K562 (cell line): ENCODE measurements around the gene PPEF2. TPM values are rescaled to one million over a fixed set of nuclear protein-coding genes. Genes with fewer than 3 reads are reported as not detected.
A peak's percentile ranks its signal among the peaks of the same experiment; 100 is the strongest.

Experiments
- ATAC-seq: fragments of 200-7000 bp; cut with Tn5 transposase; 3 replicates; pipeline ENCODE4 v1.9.1; 2020; ENCODE audit warnings: moderate library complexity
- BruUV-seq: library from RNA; stranded (reverse); fragments of 400-500 nt; replicated peaks from 2 replicates; lab custom pipeline; 2021; lab: Mats Ljungman, UMichigan
- CTCF ChIA-PET: fragments of 300-600 bp; formaldehyde crosslinking; extraction: SDS; loops from one replicate; lab custom pipeline; 2021; ENCODE audit warnings: low intra/inter-chr PET ratio; lab: Yijun Ruan, JAX
- POLR2A ChIA-PET: fragments of 300-600, 350-650 bp; sonication (Branson Sonifier 250); formaldehyde crosslinking; extraction: SDS; loops from one replicate; lab custom pipeline; 2021; ENCODE audit warnings: antibody characterized with exemption, inconsistent platforms; lab: Yijun Ruan, JAX
- DNase-seq, 4 experiments: peaks; one replicate each; pipeline versions ENCODE4 v3.0.0 to v3.0.0-alpha.2; 2011 to 2018; ENCODE audit warnings: low spot score in 3 of 4, mixed read lengths in 3 of 4; ENCODE audit errors: extremely low read depth in 1 of 4
- FAIRE-seq: peaks from 2 replicates; lab custom pipeline; 2011; peaks lifted over from hg19 to GRCh38; lab: Jason Lieb, UNC
- H2AFZ ChIP-seq: 2 replicates; pipeline ENCODE4 v1.6.0; 2011; ENCODE audit warnings: low read depth, low read length, control low read depth, inconsistent platforms
- H3K27ac ChIP-seq: fragments of 200-600 bp; 3 replicates; pipeline ENCODE4 v1.8.0; 2011; ENCODE audit warnings: low read depth, mild to moderate bottlenecking, control low read depth, inconsistent platforms, low read length, moderate library complexity, mixed read lengths; ENCODE audit errors: extremely low read depth
- H3K27me3 ChIP-seq, 2 experiments: fragments of 300-600 bp in 1 of 2; 2 replicates in 1 of 2; 3 replicates in 1 of 2; pipeline versions ENCODE4 v1.6.0 to v1.8.0; 2011; ENCODE audit warnings: inconsistent platforms in 2 of 2, low read length in 2 of 2, mild to moderate bottlenecking in 1 of 2, mixed read lengths in 1 of 2, moderate library complexity in 1 of 2; ENCODE audit not compliant: control insufficient read depth in 2 of 2, insufficient read depth in 2 of 2
- H3K36me3 ChIP-seq: fragments of 300-600 bp; 3 replicates; pipeline ENCODE4 v1.8.0; 2011; ENCODE audit warnings: mild to moderate bottlenecking, low read length, inconsistent platforms; ENCODE audit not compliant: control insufficient read depth, insufficient read depth
- H3K4me1 ChIP-seq, 2 experiments: fragments of 200-600 bp in 1 of 2; replicated peaks in 1 of 2; 2 replicates in 1 of 2; 3 replicates in 1 of 2; pipeline versions ENCODE4 v1.5.1 to v1.8.0; 2011; ENCODE audit warnings: inconsistent platforms in 2 of 2, low read length in 2 of 2, mild to moderate bottlenecking in 1 of 2, mixed read lengths in 1 of 2, moderate library complexity in 1 of 2; ENCODE audit not compliant: control insufficient read depth in 2 of 2, insufficient read depth in 2 of 2
- H3K4me2 ChIP-seq: 2 replicates; pipeline ENCODE4 v1.6.1; 2011; ENCODE audit warnings: low read length, control low read depth, inconsistent platforms, mixed read lengths; ENCODE audit not compliant: insufficient read depth
- H3K4me3 ChIP-seq: fragments of 200-600 bp; sonication (generic), shearing (Covaris generic); 2 replicates; pipeline ENCODE4 v1.5.1; 2016; ENCODE audit warnings: control low read depth, inconsistent platforms
- H3K79me2 ChIP-seq: fragments of 200-600 bp; 3 replicates; pipeline ENCODE4 v1.8.0; 2011; ENCODE audit warnings: low read length, inconsistent platforms; ENCODE audit not compliant: control insufficient read depth, insufficient read depth
- H3K9ac ChIP-seq, 2 experiments: 2 replicates each; pipeline versions ENCODE4 v1.6.0 to v1.6.1; 2011; ENCODE audit warnings: low read depth in 2 of 2, low read length in 2 of 2, control low read depth in 1 of 2, inconsistent platforms in 1 of 2, mild to moderate bottlenecking in 1 of 2, mixed read lengths in 1 of 2; ENCODE audit not compliant: insufficient read depth in 1 of 2
- H3K9me1 ChIP-seq: one replicate; pipeline ENCODE4 v1.6.0; 2011; ENCODE audit warnings: inconsistent platforms, mild to moderate bottlenecking, low read length, moderate library complexity; ENCODE audit not compliant: control insufficient read depth, insufficient read depth
- H3K9me3 ChIP-seq: replicated peaks from 2 replicates; pipeline ENCODE4 v1.5.1; 2011; ENCODE audit warnings: low read depth, low read length, inconsistent platforms; ENCODE audit not compliant: control insufficient read depth, insufficient read depth
- H4K20me1 ChIP-seq: replicated peaks from 2 replicates; pipeline ENCODE4 v1.6.1; 2011; ENCODE audit warnings: low read length, inconsistent platforms, mixed read lengths; ENCODE audit not compliant: control insufficient read depth, insufficient read depth
- BRD9 ChIP-seq: fragments of 450-650 bp; IDR thresholded peaks from 2 replicates; pipeline ENCODE4 v1.6.1; 2018; ENCODE audit warnings: low read depth; ENCODE audit not compliant: partially characterized antibody
- MEF2D ChIP-seq: conservative IDR thresholded peaks from 2 replicates; pipeline ENCODE4 v1.6.1; 2016; ENCODE audit warnings: low read depth, missing genetic modification characterization, missing compliant biosample characterization
- PHF21A ChIP-seq: fragments of 450-650 bp; IDR thresholded peaks from 2 replicates; pipeline ENCODE4 v1.6.1; 2017; ENCODE audit warnings: low read depth, borderline replicate concordance
- PML ChIP-seq: IDR thresholded peaks from 2 replicates; pipeline ENCODE4 v1.6.1; 2012; ENCODE audit warnings: low read length, inconsistent platforms
- U2AF2 ChIP-seq: fragments of 200-400 bp; formaldehyde crosslinking; optimal IDR thresholded peaks from 2 replicates; pipeline ENCODE3; 2017; ENCODE audit warnings: low read depth, mild to moderate bottlenecking, low read length
- XRCC4 ChIP-seq: IDR thresholded peaks from one replicate; pipeline ENCODE4 v1.6.1; 2011; ENCODE audit not compliant: insufficient read depth, insufficient read length; ENCODE audit errors: extremely low read depth
- ZEB2 ChIP-seq: fragments of 450-650 bp; IDR thresholded peaks from 2 replicates; pipeline ENCODE4 v1.6.1; 2016
- ZFP36 ChIP-seq: fragments of 150-350 bp; IDR thresholded peaks from 2 replicates; pipeline ENCODE4 v1.6.1; 2018; ENCODE audit warnings: low read length, low read depth; ENCODE audit not compliant: partially characterized antibody
- ZNF408 ChIP-seq: fragments of 250-450 bp; sonication (Bioruptor Pico); IDR thresholded peaks from 2 replicates; pipeline ENCODE4 v1.4.0; 2020; ENCODE audit warnings: low read depth, mild to moderate bottlenecking, moderate library complexity
- ZNF586 ChIP-seq: fragments of 450-650 bp; formaldehyde crosslinking; conservative IDR thresholded peaks from 2 replicates; pipeline ENCODE4 v1.4.0; 2020; ENCODE audit warnings: mild to moderate bottlenecking, moderate library complexity
- ZNF589 ChIP-seq: fragments of 200-800 bp; sonication (Bioruptor generic); IDR thresholded peaks from 2 replicates; pipeline ENCODE4 v1.6.1; 2016; ENCODE audit warnings: low read depth, missing genetic modification characterization, missing compliant biosample characterization
- WGBS: fragments of 100-300 bp; shearing (Covaris generic); methylation state at CpG from one replicate; pipeline ENCODE4 v1.1.6; 2016; ENCODE audit warnings: low coverage, mixed read lengths; ENCODE audit not compliant: insufficient coverage; ENCODE audit errors: missing lambda C conversion rate; 5-methylcytosine and 5-hydroxymethylcytosine counted together
- in situ Hi-C: fragments of 300-500 bp; cut with MboI; formaldehyde crosslinking; loops from 4 replicates; pipeline ENCODE4 v1.15.0; 2018; ENCODE audit warnings: inconsistent platforms, mixed read lengths
- intact Hi-C: fragments of 100-400 bp; cut with micrococcal nuclease; formaldehyde crosslinking; loops from 2 replicates; pipeline ENCODE4 v1.14.2; 2022
- polyA plus RNA-seq, 8 experiments: library from polyadenylated mRNA; depleted of rRNA in 4 of 8; stranded (reverse) in 5 of 8; unstranded in 3 of 8; fragments of >200 nt; fragmentation: Nextera tagmentation in 2 of 8; fragmentation: Illumina TruSeq in 1 of 8; extraction: Ambion mirVana in 2 of 8; extraction: Trizol in 1 of 8; gene quantifications; 2 replicates each; pipeline versions ENCODE4 v1.2.1 to v1.2.3, GENCODE V29; 2011 to 2014; ENCODE audit warnings: inconsistent platforms in 1 of 8, missing spikeins in 1 of 8
- total RNA-seq, 7 experiments: library from RNA; depleted of rRNA in 6 of 7; stranded (reverse); fragments of >200 nt in 6 of 7; fragmentation: Illumina TruSeq in 2 of 7; extraction: Trizol in 2 of 7; gene quantifications; 2 replicates each; pipeline versions ENCODE4 v1.2.1 to v1.2.3, GENCODE V29; 2011 to 2021; ENCODE audit warnings: low replicate concordance in 1 of 7
- TF ChIP-seq, protein P1 (sequence below): sonication (generic); formaldehyde crosslinking; IDR thresholded peaks from 2 replicates; pipeline ENCODE4 v1.8.0; 2022; ENCODE audit warnings: mild to moderate bottlenecking, missing genetic modification reagents
- TF ChIP-seq, protein P2 (sequence below): fragments of 450-650 bp; IDR thresholded peaks from 2 replicates; pipeline ENCODE4 v1.6.1; 2017; ENCODE audit warnings: mild to moderate bottlenecking, moderate library complexity

PPEF2 gene
- total and polyA plus RNA-seq, 9 of the 15 experiments (the other 6 are each of a cell fraction or from before 2014, with no cell fraction given), result not detected

DNA sequence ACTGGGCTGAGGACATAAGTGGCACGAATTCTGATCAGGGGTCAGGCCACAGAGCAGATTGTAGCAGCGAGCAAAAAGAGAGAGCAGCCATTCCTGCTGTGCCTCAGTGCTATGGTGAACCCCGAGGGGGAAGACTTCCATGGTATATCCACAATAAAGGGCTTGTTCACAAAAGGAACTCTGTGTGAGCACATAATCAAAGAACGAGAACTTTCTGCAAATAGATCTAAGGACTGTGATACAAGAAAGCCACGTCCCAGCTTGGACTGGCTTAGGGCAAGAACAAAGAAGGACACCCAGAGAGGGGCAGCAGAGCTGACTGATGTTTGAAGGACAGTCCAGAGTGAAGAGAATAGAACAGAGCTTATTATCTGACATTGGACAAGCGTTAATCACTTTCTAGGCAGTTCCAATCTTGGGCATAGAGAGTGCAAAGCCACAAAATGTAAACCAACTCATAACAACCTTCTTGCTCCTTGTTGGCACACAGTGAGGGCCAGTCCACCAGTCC lies 24.0 kb downstream of the PPEF2 start:
- Histone ChIP-seq H3K9me3 (no peaks in the 10 kb centered on the region), H3K36me3 (no peaks in the 10 kb centered on the region), H2AFZ (no peak overlapping the region), H3K27ac (no peak overlapping the region), H3K4me3 (no peak overlapping the region), H3K9ac (no peak overlapping the region), H4K20me1 (no peaks in the 10 kb centered on the region), H3K27me3 (peaks cover 26 to 28% of the 10 kb centered on the region in 2 experiments), H3K79me2 (no peaks in the 10 kb centered on the region), H3K4me1 (no peaks in the 10 kb centered on the region), H3K9me1 (no peaks in the 10 kb centered on the region), H3K4me2 (no peak overlapping the region)
- BruUV-seq, result no TSS peak
- FAIRE-seq, result no peak
- intact Hi-C loops, result no loop called here
- ChIA-PET CTCF (no interaction called here), POLR2A (no interaction called here)
- in situ Hi-C loops, result no loop called here
- DNase-seq, result no peak
- no peak for TF ChIP-seq BRD9
- 0% methylated on average over 6 of the region's 6 CpGs for WGBS
- ATAC-seq, result peak; percentile 35; the same call in 2 of the 3 replicates

DNA sequence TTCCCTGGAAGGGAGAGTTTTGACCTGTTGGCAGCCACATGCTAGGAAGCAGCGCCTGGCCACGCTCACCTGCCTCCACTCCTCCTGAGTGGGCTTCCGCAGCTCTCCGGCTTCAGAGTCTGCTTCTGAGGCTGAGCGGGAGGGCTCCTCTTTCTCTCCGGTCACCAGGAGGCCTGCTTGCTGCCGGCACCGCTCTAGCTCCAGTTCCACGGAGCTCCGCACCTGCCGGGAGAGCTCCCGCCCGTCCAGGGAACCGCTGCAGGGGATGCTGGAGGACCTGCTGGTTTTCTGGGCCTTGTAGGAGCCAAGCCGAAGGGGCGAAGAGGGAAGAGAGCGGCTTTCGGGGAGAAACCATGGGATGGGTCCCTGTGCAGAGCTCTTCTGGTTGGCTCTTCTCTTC lies 26.0 kb downstream of the PPEF2 start:
- H3K4me2 ChIP-seq, result no peak overlapping the region
- ATAC-seq (peak; percentile 49), DNase-seq (no peak), FAIRE-seq (no peak)
- H3K4me3 ChIP-seq, result no peak overlapping the region
- no peak overlapping the region for H3K27ac ChIP-seq
- H2AFZ ChIP-seq, result no peak overlapping the region
- no peaks in the 10 kb centered on the region for H3K36me3 ChIP-seq
- no TSS peak for BruUV-seq
- H3K27me3 ChIP-seq, result peaks cover 27 to 33% of the 10 kb centered on the region in 2 experiments
- H3K9me1 ChIP-seq, result no peaks in the 10 kb centered on the region
- no peaks in the 10 kb centered on the region for H3K4me1 ChIP-seq
- no peaks in the 10 kb centered on the region for H4K20me1 ChIP-seq
- intact Hi-C loops, result no loop called here
- H3K79me2 ChIP-seq, result no peaks in the 10 kb centered on the region
- no peak overlapping the region for H3K9ac ChIP-seq
- ChIA-PET CTCF (no interaction called here), POLR2A (no interaction called here)
- in situ Hi-C loops, result no loop called here
- WGBS, result 4% methylated on average over 17 of the region's 18 CpGs
- H3K9me3 ChIP-seq, result no peaks in the 10 kb centered on the region
- no peak for TF ChIP-seq XRCC4
- TF ChIP-seq ZEB2, result no peak
- TF ChIP-seq, protein P1, sequence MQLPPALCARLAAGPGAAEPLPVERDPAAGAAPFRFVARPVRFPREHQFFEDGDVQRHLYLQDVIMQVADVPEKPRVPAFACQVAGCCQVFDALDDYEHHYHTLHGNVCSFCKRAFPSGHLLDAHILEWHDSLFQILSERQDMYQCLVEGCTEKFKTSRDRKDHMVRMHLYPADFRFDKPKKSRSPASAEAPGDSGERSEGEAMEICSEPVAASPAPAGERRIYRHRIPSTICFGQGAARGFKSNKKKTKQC (CRISPR knock-in tag), result no peak
- TF ChIP-seq ZFP36, result no peak
- TF ChIP-seq, protein P2, sequence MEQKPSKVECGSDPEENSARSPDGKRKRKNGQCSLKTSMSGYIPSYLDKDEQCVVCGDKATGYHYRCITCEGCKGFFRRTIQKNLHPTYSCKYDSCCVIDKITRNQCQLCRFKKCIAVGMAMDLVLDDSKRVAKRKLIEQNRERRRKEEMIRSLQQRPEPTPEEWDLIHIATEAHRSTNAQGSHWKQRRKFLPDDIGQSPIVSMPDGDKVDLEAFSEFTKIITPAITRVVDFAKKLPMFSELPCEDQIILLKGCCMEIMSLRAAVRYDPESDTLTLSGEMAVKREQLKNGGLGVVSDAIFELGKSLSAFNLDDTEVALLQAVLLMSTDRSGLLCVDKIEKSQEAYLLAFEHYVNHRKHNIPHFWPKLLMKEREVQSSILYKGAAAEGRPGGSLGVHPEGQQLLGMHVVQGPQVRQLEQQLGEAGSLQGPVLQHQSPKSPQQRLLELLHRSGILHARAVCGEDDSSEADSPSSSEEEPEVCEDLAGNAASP, result no peak
- TF ChIP-seq PML, result no peak
- no peak for TF ChIP-seq ZNF408 (CRISPR knock-in tag)
- TF ChIP-seq MEF2D (tag), result no peak
- no peak for TF ChIP-seq ZNF586
- TF ChIP-seq PHF21A, result no peak
- no peak for TF ChIP-seq ZNF589
- no peak for TF ChIP-seq U2AF2
